HCT116 (cell line): ENCODE data around the gene ACTR6. TPM values are rescaled to one million over a fixed set of nuclear protein-coding genes. Genes with fewer than 3 reads are reported as not detected.

Experiments
- ATAC-seq: fragments of 200-7000 bp; cut with Tn5 transposase; 2 replicates; pipeline ENCODE4 v1.9.1; 2020; ENCODE audit warnings: mild to moderate bottlenecking, moderate library complexity
- BruUV-seq: library from RNA; stranded (reverse); fragments of 400-500 nt; replicated peaks from 2 replicates; lab custom pipeline; 2021; lab: Mats Ljungman, UMichigan
- CTCF ChIA-PET: fragments of 300-600 bp; sonication (Branson Sonifier 250); formaldehyde crosslinking; loops from one replicate; lab custom pipeline; 2021; ENCODE audit warnings: antibody characterized with exemption; lab: Charles Lee
- POLR2A ChIA-PET: fragments of 300-600, 350-600 bp; sonication (Branson Sonifier 250); formaldehyde crosslinking; loops from one replicate; lab custom pipeline; 2021; ENCODE audit warnings: antibody characterized with exemption; lab: Charles Lee
- RAD21 ChIA-PET, 2 experiments: fragments of 300-600 bp; sonication (Branson Sonifier 250); formaldehyde crosslinking; loops; one replicate each; lab custom pipeline; 2023; ENCODE audit warnings: low total read pairs in 2 of 2; ENCODE audit not compliant: uncharacterized antibody in 2 of 2, unreplicated experiment in 2 of 2, low non-redundant PET in 1 of 2; lab: Charles Lee
- DNase-seq: peaks from one replicate; pipeline ENCODE4 v3.0.0-alpha.2; 2010; ENCODE audit warnings: low read depth, low spot score
- H2AFZ ChIP-seq: fragments of 200-600 bp; shearing (Covaris generic), sonication (generic); 2 replicates; pipeline ENCODE4 v1.6.1; 2017; ENCODE audit warnings: low read depth, mixed run types, mixed read lengths, antibody characterized with exemption, low read length; ENCODE audit not compliant: poor library complexity, severe bottlenecking
- H3K27ac ChIP-seq: 2 replicates; pipeline ENCODE4 v1.5.1; 2012; ENCODE audit warnings: low read depth, low read length
- H3K27me3 ChIP-seq: fragments of 200-600 bp; sonication (generic); 2 replicates; pipeline ENCODE4 v1.6.1; 2016; ENCODE audit warnings: mixed run types, low read length, mixed read lengths; ENCODE audit not compliant: insufficient read depth
- H3K36me3 ChIP-seq, 2 experiments: fragments of 200-500 bp in 1 of 2; fragments of 200-600 bp in 1 of 2; sonication (Bioruptor generic) in 1 of 2; sonication (generic) in 1 of 2; 2 replicates each; pipeline versions ENCODE4 v1.5.1 to v1.6.1; 2014 to 2016; ENCODE audit warnings: low read length in 2 of 2, inconsistent platforms in 1 of 2, mixed read lengths in 1 of 2, mixed run types in 1 of 2; ENCODE audit not compliant: insufficient read depth in 2 of 2, control insufficient read depth in 1 of 2
- H3K4me1 ChIP-seq, 2 experiments: fragments of 200-600 bp in 1 of 2; sonication (generic) in 1 of 2; 2 replicates each; pipeline versions ENCODE4 v1.5.1 to v1.6.1; 2012 to 2017; ENCODE audit warnings: low read length in 2 of 2, inconsistent platforms in 1 of 2, mild to moderate bottlenecking in 1 of 2, mixed read lengths in 1 of 2, mixed run types in 1 of 2, moderate library complexity in 1 of 2; ENCODE audit not compliant: insufficient read depth in 2 of 2, control insufficient read depth in 1 of 2
- H3K4me2 ChIP-seq: fragments of 200-600 bp; sonication (generic); 2 replicates; pipeline ENCODE4 v1.6.1; 2017; ENCODE audit warnings: mixed run types, low read length, mixed read lengths
- H3K4me3 ChIP-seq, 2 experiments: fragments of 200-600 bp in 1 of 2; sonication (generic) in 1 of 2; replicated peaks in 1 of 2; 2 replicates each; pipeline ENCODE4 v1.5.1; 2011 to 2016; ENCODE audit warnings: low read length in 2 of 2, control low read depth in 1 of 2, low read depth in 1 of 2, mild to moderate bottlenecking in 1 of 2, mixed read lengths in 1 of 2, mixed run types in 1 of 2
- H3K79me2 ChIP-seq: fragments of 200-600 bp; sonication (generic); 2 replicates; pipeline ENCODE4 v1.6.1; 2017; ENCODE audit warnings: mild to moderate bottlenecking, mixed run types, low read length, moderate library complexity, mixed read lengths; ENCODE audit not compliant: insufficient read depth
- H3K9ac ChIP-seq: fragments of 200-600 bp; sonication (generic); 2 replicates; pipeline ENCODE4 v1.6.1; 2016; ENCODE audit warnings: low read length, mixed read lengths
- H3K9me2 ChIP-seq: fragments of 200-600 bp; sonication (generic), shearing (Covaris generic); 2 replicates; pipeline ENCODE4 v1.6.1; 2017; ENCODE audit warnings: mixed run types, mild to moderate bottlenecking, moderate library complexity; ENCODE audit not compliant: insufficient read depth
- H3K9me3 ChIP-seq, 2 experiments: fragments of 200-500 bp in 1 of 2; fragments of 200-600 bp in 1 of 2; sonication (Bioruptor generic) in 1 of 2; sonication (generic) in 1 of 2; 2 replicates each; pipeline ENCODE4 v1.6.1; 2014 to 2017; ENCODE audit warnings: low read length in 2 of 2, mixed read lengths in 2 of 2, inconsistent platforms in 1 of 2, low read depth in 1 of 2, mild to moderate bottlenecking in 1 of 2, mixed run types in 1 of 2, moderate library complexity in 1 of 2; ENCODE audit not compliant: control insufficient read depth in 1 of 2, insufficient read depth in 1 of 2
- H4K20me1 ChIP-seq: fragments of 200-600 bp; sonication (generic), shearing (Covaris generic); 2 replicates; pipeline ENCODE4 v1.6.1; 2017; ENCODE audit warnings: mixed run types, mild to moderate bottlenecking, moderate library complexity; ENCODE audit not compliant: insufficient read depth
- CBX3 ChIP-seq: IDR thresholded peaks from 2 replicates; pipeline ENCODE4 v1.6.1; 2012; ENCODE audit warnings: low read depth
- EGR1 ChIP-seq: IDR thresholded peaks from 2 replicates; pipeline ENCODE4 v1.6.1; 2012; ENCODE audit warnings: low read depth
- ELF1 ChIP-seq: IDR thresholded peaks from 2 replicates; pipeline ENCODE4 v1.6.1; 2012; ENCODE audit warnings: low read depth, borderline replicate concordance
- EZH2 ChIP-seq: fragments of 200-600 bp; sonication (generic); IDR thresholded peaks from 2 replicates; pipeline ENCODE4 v1.6.1; 2017; ENCODE audit warnings: antibody characterized with exemption, mixed run types
- EZH2phosphoT487 ChIP-seq: fragments of 200-600 bp; IDR thresholded peaks from 2 replicates; pipeline ENCODE4 v1.6.1; 2018; ENCODE audit warnings: antibody characterized with exemption, borderline replicate concordance
- JUND ChIP-seq: IDR thresholded peaks from 2 replicates; pipeline ENCODE4 v1.6.1; 2012
- POLR2AphosphoS5 ChIP-seq: IDR thresholded peaks from 2 replicates; pipeline ENCODE4 v1.6.1; 2011; ENCODE audit warnings: mild to moderate bottlenecking, low read depth, low read length, moderate library complexity
- SIN3A ChIP-seq: IDR thresholded peaks from 2 replicates; pipeline ENCODE4 v1.6.1; 2012; ENCODE audit warnings: low read depth
- SP1 ChIP-seq: IDR thresholded peaks from 2 replicates; pipeline ENCODE4 v1.6.1; 2012; ENCODE audit warnings: low read depth
- YY1 ChIP-seq: IDR thresholded peaks from 2 replicates; pipeline ENCODE4 v1.6.1; 2011; ENCODE audit warnings: low read length, low read depth, moderate library complexity, mild to moderate bottlenecking; ENCODE audit not compliant: insufficient replicate concordance; ENCODE audit errors: extremely low read depth
- intact Hi-C: fragments of 100-400 bp; cut with micrococcal nuclease; formaldehyde crosslinking; loops from 2 replicates; pipeline ENCODE4 v1.10.0; 2022
- total RNA-seq: library from RNA; stranded (reverse); gene quantifications from one replicate; pipeline ENCODE4 v1.2.1, GENCODE V29; 2021; ENCODE audit not compliant: unreplicated experiment
- TF ChIP-seq, protein P1 (sequence below): IDR thresholded peaks from 2 replicates; pipeline ENCODE4 v1.6.1; 2011; ENCODE audit warnings: mild to moderate bottlenecking, low read length, moderate library complexity; ENCODE audit not compliant: insufficient replicate concordance; ENCODE audit errors: extremely low read depth
- TF ChIP-seq, protein P2 (sequence below), 3 experiments: fragments of 200-600 bp in 1 of 3; sonication (generic) in 1 of 3; IDR thresholded peaks in 2 of 3; conservative IDR thresholded peaks in 1 of 3; 2 replicates each; pipeline ENCODE4 v1.5.1; 2012 to 2017; ENCODE audit warnings: low read depth in 2 of 3, low read length in 2 of 3, antibody characterized with exemption in 1 of 3, borderline replicate concordance in 1 of 3, control low read depth in 1 of 3, mild to moderate bottlenecking in 1 of 3, mixed read lengths in 1 of 3, mixed run types in 1 of 3, moderate library complexity in 1 of 3; ENCODE audit not compliant: insufficient read depth in 1 of 3
- TF ChIP-seq, protein P3 (sequence below): IDR thresholded peaks from 2 replicates; pipeline ENCODE4 v1.6.1; 2012

ACTR6 gene
- total RNA-seq, 1 experiment from 2014 or later, result 40.4 TPM

DNA sequence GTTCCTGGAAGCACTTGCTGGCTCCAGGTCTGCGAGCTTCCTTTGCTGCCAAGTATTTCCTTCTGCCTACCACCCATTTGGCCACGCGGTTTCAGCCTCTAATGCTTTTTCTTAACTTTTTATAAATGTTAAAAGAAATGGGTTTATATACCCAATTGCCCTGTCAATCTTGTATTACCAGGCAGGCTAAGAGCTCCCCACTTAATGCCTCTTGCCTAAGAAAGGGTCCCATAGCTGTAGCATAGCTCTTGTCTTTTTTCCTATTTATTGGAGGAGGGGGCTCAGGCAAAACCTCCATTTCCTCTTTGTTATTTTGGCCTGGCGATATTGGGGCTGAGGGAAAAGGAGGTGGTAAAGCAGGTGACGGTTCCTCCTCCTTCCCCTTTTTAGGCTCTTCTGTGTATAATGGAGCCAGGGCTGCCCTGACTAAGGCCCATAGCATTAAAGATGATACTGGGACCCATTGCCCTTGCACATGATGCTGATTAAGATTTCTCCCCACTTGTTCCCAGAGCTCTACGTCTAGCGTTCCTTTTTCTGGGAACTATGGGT, 36.4 kb upstream of the ACTR6 start:
- DNase-seq, result no peak
- H3K4me2 ChIP-seq, result peak overlapping the region; percentile 76
- TF ChIP-seq SIN3A, result no peak
- no peak for TF ChIP-seq CBX3
- no peak for TF ChIP-seq ELF1
- TF ChIP-seq SP1, result no peak
- TF ChIP-seq, protein P1, sequence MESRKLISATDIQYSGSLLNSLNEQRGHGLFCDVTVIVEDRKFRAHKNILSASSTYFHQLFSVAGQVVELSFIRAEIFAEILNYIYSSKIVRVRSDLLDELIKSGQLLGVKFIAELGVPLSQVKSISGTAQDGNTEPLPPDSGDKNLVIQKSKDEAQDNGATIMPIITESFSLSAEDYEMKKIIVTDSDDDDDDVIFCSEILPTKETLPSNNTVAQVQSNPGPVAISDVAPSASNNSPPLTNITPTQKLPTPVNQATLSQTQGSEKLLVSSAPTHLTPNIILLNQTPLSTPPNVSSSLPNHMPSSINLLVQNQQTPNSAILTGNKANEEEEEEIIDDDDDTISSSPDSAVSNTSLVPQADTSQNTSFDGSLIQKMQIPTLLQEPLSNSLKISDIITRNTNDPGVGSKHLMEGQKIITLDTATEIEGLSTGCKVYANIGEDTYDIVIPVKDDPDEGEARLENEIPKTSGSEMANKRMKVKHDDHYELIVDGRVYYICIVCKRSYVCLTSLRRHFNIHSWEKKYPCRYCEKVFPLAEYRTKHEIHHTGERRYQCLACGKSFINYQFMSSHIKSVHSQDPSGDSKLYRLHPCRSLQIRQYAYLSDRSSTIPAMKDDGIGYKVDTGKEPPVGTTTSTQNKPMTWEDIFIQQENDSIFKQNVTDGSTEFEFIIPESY, result no peak
- ChIA-PET CTCF (interaction anchor here (4.1 kb wide), 1 partner anchor 9 kb away, joined by 18 read pairs; no protein-coding TSS in a partner anchor), RAD21 (interaction anchor here in 1 of 2 experiments (0.7 kb wide), 1 partner anchor 159 kb away, joined by 3 read pairs; no protein-coding TSS in a partner anchor), POLR2A (no interaction called here)
- peak; percentile 17 for ATAC-seq
- TSS peak; percentile 7 for BruUV-seq
- H3K79me2 ChIP-seq, result no peaks in the 10 kb centered on the region
- no peak overlapping the region for H3K9ac ChIP-seq
- H3K9me3 ChIP-seq, result no peaks in the 10 kb centered on the region
- H3K36me3 ChIP-seq, result no peaks in the 10 kb centered on the region
- no peak overlapping the region for H2AFZ ChIP-seq
- H3K27ac ChIP-seq, result no peak overlapping the region
- H4K20me1 ChIP-seq, result no peaks in the 10 kb centered on the region
- peak overlapping the region in 1 of 2 experiments; percentile 48; a peak in 1 of 4 replicates for H3K4me3 ChIP-seq
- H3K9me2 ChIP-seq, result no peaks in the 10 kb centered on the region
- no peaks in the 10 kb centered on the region for H3K27me3 ChIP-seq
- H3K4me1 ChIP-seq, result peaks cover 4 to 13% of the 10 kb centered on the region in 2 experiments
- intact Hi-C loops, result no loop called here

DNA sequence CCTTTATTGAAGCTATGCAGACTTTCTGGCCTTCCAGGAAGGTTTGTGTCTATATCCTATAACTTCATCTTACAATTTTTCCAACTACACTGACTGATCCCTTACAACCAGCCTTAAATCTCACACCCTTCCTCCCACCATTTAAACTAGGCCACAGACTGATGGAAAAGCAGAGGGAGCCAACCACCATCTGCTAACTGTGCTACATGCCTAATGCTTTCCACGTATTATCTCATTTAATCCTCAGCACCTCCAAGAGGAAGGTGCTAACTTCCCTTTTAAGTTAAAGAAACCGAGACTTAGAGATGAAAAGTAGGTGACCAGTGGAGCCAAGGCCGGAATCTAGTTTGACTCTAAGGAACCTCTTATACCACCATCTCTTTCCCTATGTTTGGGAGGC, 35.3 kb upstream of the ACTR6 start:
- Histone ChIP-seq H4K20me1 (no peaks in the 10 kb centered on the region), H3K4me3 (no peak overlapping the region), H3K79me2 (no peaks in the 10 kb centered on the region), H3K9ac (no peak overlapping the region), H3K27ac (no peak overlapping the region), H3K4me2 (no peak overlapping the region), H3K9me2 (no peaks in the 10 kb centered on the region), H3K27me3 (no peaks in the 10 kb centered on the region), H2AFZ (no peak overlapping the region), H3K36me3 (no peaks in the 10 kb centered on the region), H3K9me3 (no peaks in the 10 kb centered on the region), H3K4me1 (peaks cover 4 to 13% of the 10 kb centered on the region in 2 experiments)
- RAD21 ChIA-PET, result no interaction called here
- intact Hi-C loops, result no loop called here
- CTCF ChIA-PET, result interaction anchor here (4.1 kb wide), 1 partner anchor 10 kb away, joined by 18 read pairs; no protein-coding TSS in a partner anchor
- no peak for ATAC-seq
- no TSS peak for BruUV-seq
- POLR2A ChIA-PET, result no interaction called here
- DNase-seq, result no peak
- no peak for TF ChIP-seq YY1
- TF ChIP-seq, protein P2, sequence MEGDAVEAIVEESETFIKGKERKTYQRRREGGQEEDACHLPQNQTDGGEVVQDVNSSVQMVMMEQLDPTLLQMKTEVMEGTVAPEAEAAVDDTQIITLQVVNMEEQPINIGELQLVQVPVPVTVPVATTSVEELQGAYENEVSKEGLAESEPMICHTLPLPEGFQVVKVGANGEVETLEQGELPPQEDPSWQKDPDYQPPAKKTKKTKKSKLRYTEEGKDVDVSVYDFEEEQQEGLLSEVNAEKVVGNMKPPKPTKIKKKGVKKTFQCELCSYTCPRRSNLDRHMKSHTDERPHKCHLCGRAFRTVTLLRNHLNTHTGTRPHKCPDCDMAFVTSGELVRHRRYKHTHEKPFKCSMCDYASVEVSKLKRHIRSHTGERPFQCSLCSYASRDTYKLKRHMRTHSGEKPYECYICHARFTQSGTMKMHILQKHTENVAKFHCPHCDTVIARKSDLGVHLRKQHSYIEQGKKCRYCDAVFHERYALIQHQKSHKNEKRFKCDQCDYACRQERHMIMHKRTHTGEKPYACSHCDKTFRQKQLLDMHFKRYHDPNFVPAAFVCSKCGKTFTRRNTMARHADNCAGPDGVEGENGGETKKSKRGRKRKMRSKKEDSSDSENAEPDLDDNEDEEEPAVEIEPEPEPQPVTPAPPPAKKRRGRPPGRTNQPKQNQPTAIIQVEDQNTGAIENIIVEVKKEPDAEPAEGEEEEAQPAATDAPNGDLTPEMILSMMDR (IDR thresholded peaks at IDR 0.05 in 2 of 3, conservative IDR thresholded peaks at IDR 0.05 in 1 of 3; ENCODE audit: borderline replicate concordance in 1 of 3, insufficient read depth in 1 of 3, low read depth in 2 of 3, low read length in 2 of 3), result no peak
- no peak for TF ChIP-seq EZH2phosphoT487
- TF ChIP-seq, protein P1, result no peak
- no peak for TF ChIP-seq POLR2AphosphoS5
- TF ChIP-seq EZH2, result no peak
- no peak for TF ChIP-seq CBX3
- no peak for TF ChIP-seq EGR1
- no peak for TF ChIP-seq JUND
- TF ChIP-seq, protein P3, sequence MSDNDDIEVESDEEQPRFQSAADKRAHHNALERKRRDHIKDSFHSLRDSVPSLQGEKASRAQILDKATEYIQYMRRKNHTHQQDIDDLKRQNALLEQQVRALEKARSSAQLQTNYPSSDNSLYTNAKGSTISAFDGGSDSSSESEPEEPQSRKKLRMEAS, result no peak
